ENCODE results near the gene TSPAN11. TPM values are rescaled to one million over a fixed set of nuclear protein-coding genes. Genes with fewer than 3 reads are reported as not detected.

TSPAN11 gene
- polyA plus RNA-seq, 2 of the 4 experiments (the other 2 are of a cell fraction) = 0.01 to 0.06 TPM

DNA sequence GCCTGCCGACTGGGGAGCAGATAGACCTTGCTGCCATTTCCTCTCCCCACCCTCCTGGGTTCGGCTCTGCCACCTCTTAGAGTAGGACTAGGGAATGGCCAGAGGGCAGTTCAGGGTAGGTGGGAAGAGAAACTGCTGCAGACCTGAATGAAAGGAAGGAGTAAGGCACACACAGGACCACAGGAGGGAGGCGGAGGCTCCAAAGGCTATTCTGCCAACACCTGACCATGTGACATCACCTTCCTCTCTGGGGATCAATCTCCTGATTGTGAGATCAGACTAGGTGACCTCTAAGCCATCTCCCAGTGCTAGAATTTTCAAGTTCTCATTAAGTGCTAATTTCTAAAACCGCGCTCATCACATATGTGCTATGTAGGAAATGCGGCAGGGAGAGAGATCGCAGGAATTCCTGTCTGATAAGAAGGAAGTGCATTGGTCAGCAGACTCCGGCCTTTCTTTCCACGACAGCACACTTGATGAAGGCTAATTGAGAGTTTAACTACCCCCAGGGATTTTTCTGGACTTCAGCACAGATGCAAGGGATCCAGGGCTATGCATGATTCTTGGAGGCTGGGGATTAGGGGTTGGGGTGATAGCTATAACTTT lies 11.5 kb upstream of the TSPAN11 start (continued):
- TF ChIP-seq CTCF (IDR thresholded peaks at IDR 0.05) (no peak), ELK1 (IDR thresholded peaks at IDR 0.05; ENCODE audit: low read depth, low read length) (no peak), JUNB (IDR thresholded peaks at IDR 0.05) (no peak)

GRCh38 chr12:30923057-30923456 lies 3.5 kb upstream of the TSPAN11 start:
- H3K4me3 ChIP-seq = no peak overlapping the region
- H3K9me3 ChIP-seq = no peaks in the 10 kb centered on the region
- no peak overlapping the region for H3K27ac ChIP-seq
- CTCF ChIA-PET = interaction anchor here (1.1 kb wide), 1 partner anchor 62 kb away, joined by 3 read pairs; no protein-coding TSS in a partner anchor
- ATAC-seq (no peak), DNase-seq (ENCODE audit: low read depth in 1 of 2, low spot score in 1 of 2) (no peak), FAIRE-seq (no peak)
- H3K4me2 ChIP-seq = no peak overlapping the region
- 89% methylated on average over 1 of the region's 1 CpG for WGBS (ENCODE audit: missing lambda C conversion rate)
- POLR2A ChIA-PET = no interaction called here
- H3K4me1 ChIP-seq = no peaks in the 10 kb centered on the region
- TF ChIP-seq HMGXB4 (CRISPR knock-in tag; IDR thresholded peaks at IDR 0.05; ENCODE audit: borderline replicate concordance) (no peak), JUNB (IDR thresholded peaks at IDR 0.05) (no peak), CBX8 (IDR thresholded peaks at IDR 0.05) (no peak), NR3C1 (IDR thresholded peaks at IDR 0.05) (no peak), SMC3 (IDR thresholded peaks at IDR 0.05) (no peak), ZSCAN20 (CRISPR knock-in tag; IDR thresholded peaks at IDR 0.05) (no peak), EHMT2 (IDR thresholded peaks at IDR 0.05; ENCODE audit: low read depth) (no peak), BHLHE40 (IDR thresholded peaks at IDR 0.05; ENCODE audit: low read depth, low read length) (no peak), CEBPB (IDR thresholded peaks at IDR 0.05) (no peak), MYC (IDR thresholded peaks at IDR 0.05; ENCODE audit: borderline replicate concordance, low read length) (no peak), RCOR1 (IDR thresholded peaks at IDR 0.05; ENCODE audit: low read depth, low read length) (no peak)
- TF ChIP-seq, protein P1, sequence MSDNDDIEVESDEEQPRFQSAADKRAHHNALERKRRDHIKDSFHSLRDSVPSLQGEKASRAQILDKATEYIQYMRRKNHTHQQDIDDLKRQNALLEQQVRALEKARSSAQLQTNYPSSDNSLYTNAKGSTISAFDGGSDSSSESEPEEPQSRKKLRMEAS (IDR thresholded peaks at IDR 0.05) = no peak

DNA sequence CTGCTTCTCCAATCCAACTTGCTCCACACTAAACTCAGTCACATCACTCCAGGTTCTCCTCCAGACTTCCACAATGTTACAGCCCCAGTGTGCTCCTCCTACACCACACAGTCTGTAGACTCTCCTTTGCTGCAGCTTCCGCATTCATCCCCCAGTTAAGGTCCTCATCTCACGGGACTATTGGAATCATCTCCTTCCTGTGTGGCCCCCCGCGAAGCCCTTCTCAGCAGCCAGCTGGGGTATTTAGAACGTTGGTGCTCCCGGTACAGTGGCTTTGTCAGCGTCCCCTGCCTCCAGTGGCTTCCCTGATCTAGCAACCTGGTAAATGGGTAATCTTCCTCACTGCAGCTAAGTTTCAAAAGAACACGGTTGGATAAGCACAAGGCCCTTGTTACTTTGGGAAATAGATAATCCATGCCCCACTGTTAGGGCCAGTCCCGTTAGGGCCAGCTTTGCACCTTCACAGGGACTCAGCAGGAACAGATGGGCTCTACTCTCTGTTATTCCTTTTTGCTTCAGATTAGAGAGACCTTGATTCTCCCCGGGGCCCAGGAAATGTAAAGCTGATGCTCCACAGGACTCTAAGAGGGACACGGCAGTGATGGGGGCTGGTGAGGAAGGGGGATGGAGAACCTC lies 823 bp upstream of the TSPAN11 start:
- peak overlapping the region; percentile 82; the same call in 2 of the 3 replicates for H3K4me2 ChIP-seq
- H3K4me3 ChIP-seq = no peak overlapping the region; the same call in 2 of the 3 replicates

DNA sequence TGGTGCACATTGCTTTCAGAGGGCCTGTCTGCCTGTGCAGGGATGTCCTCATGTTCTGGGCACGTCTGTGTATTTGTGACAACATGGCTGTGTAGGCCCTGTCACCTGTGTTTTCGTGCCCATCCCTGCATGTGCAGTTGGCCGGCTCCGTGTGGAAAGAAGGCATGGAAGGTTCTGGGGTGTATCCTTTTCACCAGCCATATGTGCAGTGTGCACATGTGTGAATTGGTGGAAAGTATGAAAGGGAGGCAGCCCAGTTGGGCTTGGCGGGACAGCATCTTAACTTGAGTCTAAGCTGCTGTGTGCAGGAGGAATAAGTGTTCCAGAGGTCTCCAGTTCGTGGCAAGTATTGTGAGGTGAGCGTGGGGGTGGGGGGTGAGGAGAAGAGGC lies 669 bp downstream of the TSPAN11 start:
- DNase-seq (ENCODE audit: low read depth in 1 of 2, low spot score in 1 of 2) = no peak
- WGBS (ENCODE audit: missing lambda C conversion rate) = 78% methylated on average over 7 of the region's 7 CpGs
- Histone ChIP-seq H3K9me3 (no peaks in the 10 kb centered on the region), H3K4me1 (no peaks in the 10 kb centered on the region), H3K4me2 (no peak overlapping the region), H3K4me3 (no peak overlapping the region), H3K27ac (no peak overlapping the region)
- ChIA-PET POLR2A (no interaction called here), CTCF (interaction anchor here (1.2 to 1.5 kb wide), 4 partner anchors 10 to 80 kb away, joined by 3 to 4 read pairs (median 4); no protein-coding TSS in a partner anchor)
- FAIRE-seq = no peak
- no peak for ATAC-seq
- no peak for TF ChIP-seq HDAC2 (IDR thresholded peaks at IDR 0.05)
- TF ChIP-seq, protein P2, sequence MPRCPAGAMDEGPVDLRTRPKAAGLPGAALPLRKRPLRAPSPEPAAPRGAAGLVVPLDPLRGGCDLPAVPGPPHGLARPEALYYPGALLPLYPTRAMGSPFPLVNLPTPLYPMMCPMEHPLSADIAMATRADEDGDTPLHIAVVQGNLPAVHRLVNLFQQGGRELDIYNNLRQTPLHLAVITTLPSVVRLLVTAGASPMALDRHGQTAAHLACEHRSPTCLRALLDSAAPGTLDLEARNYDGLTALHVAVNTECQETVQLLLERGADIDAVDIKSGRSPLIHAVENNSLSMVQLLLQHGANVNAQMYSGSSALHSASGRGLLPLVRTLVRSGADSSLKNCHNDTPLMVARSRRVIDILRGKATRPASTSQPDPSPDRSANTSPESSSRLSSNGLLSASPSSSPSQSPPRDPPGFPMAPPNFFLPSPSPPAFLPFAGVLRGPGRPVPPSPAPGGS (IDR thresholded peaks at IDR 0.05) = no peak
- TF ChIP-seq ATOH8 (CRISPR knock-in tag; IDR thresholded peaks at IDR 0.05; ENCODE audit: low read depth) = no peak
- no peak for TF ChIP-seq KDM5A (IDR thresholded peaks at IDR 0.05)
- TF ChIP-seq CHD4 (IDR thresholded peaks at IDR 0.05; ENCODE audit: borderline replicate concordance) = no peak
- TF ChIP-seq POLR2AphosphoS2 (conservative IDR thresholded peaks at IDR 0.05; ENCODE audit: low read length) = no peak
- no peak for TF ChIP-seq EP300 (IDR thresholded peaks at IDR 0.05)
- TF ChIP-seq RFX5 (IDR thresholded peaks at IDR 0.05) = no peak
- TF ChIP-seq CBX2 (IDR thresholded peaks at IDR 0.05; ENCODE audit: borderline replicate concordance, low read depth) = no peak
- no peak for TF ChIP-seq FOXS1 (CRISPR knock-in tag; IDR thresholded peaks at IDR 0.05)
- TF ChIP-seq FOSB (CRISPR knock-in tag; IDR thresholded peaks at IDR 0.05) = no peak

More for the DNA sequence above, 823 bp upstream of the TSPAN11 start:
- ChIA-PET CTCF (interaction anchor here (1.1 to 1.2 kb wide), 3 partner anchors 11 to 40 kb away, joined by 3 to 4 read pairs (median 4); no protein-coding TSS in a partner anchor), POLR2A (no interaction called here)
- Histone ChIP-seq H3K4me1 (no peaks in the 10 kb centered on the region), H3K27ac (no peak overlapping the region), H3K9me3 (no peaks in the 10 kb centered on the region)
- ATAC-seq (no peak), DNase-seq (ENCODE audit: low read depth in 1 of 2, low spot score in 1 of 2) (no peak), FAIRE-seq (no peak)
- TF ChIP-seq POLR2AphosphoS2 (conservative IDR thresholded peaks at IDR 0.05; ENCODE audit: low read length) (no peak), JUNB (IDR thresholded peaks at IDR 0.05) (no peak)
- WGBS (ENCODE audit: missing lambda C conversion rate) = 79% methylated on average over 11 of the region's 11 CpGs

All from A549 (cell line).